Forelimb muscle (tissue), 1 donor: Measurements from ENCODE around the gene PDAP1. TPM values are rescaled to one million over a fixed set of nuclear protein-coding genes. Genes with fewer than 3 reads are reported as not detected.
"Not testable (repeated sequence)": the region's sequence is repeated elsewhere in the genome, so short reads cannot be mapped to it uniquely, and the experiment has no call there.

Experiments used
- DNase-seq: peaks from one replicate; pipeline ENCODE4 v3.0.0-alpha.2; 2013; ENCODE audit warnings: low read depth
- polyA plus RNA-seq: library from polyadenylated mRNA; unstranded; fragments of 120-200 nt; gene quantifications from one replicate; pipeline ENCODE4 v1.2.1, GENCODE V29; 2013; ENCODE audit not compliant: insufficient read length

PDAP1 gene
- polyA plus RNA-seq, 1 donor = 109 TPM

GRCh38 chr7:99396418-99397296 is 11.7 kb downstream of the PDAP1 start:
- no peak for DNase-seq

GRCh38 chr7:99395616-99396327 is 12.6 kb downstream of the PDAP1 start:
- no peak for DNase-seq

GRCh38 chr7:99394188-99394502 is 14.3 kb downstream of the PDAP1 start:
- DNase-seq = no peak

GRCh38 chr7:99393355-99394187 is 14.8 kb downstream of the PDAP1 start:
- DNase-seq = no peak

GRCh38 chr7:99392659-99393354 is 15.6 kb downstream of the PDAP1 start:
- DNase-seq = no peak

GRCh38 chr7:99392046-99392445 is 16.4 kb downstream of the PDAP1 start:
- no peak for DNase-seq

GRCh38 chr7:99390941-99391602 is 17.3 kb downstream of the PDAP1 start:
- DNase-seq = no peak

- no peak for DNase-seq
These were observed 18.6 kb downstream of the PDAP1 start for GRCh38 chr7:99389772-99390171.

- DNase-seq = no peak
These were observed 20.5 kb downstream of the PDAP1 start for GRCh38 chr7:99387912-99388311.

GRCh38 chr7:99387239-99387635 is 21.2 kb downstream of the PDAP1 start:
- not testable (repeated sequence) for DNase-seq

- no peak for DNase-seq
These were observed 21.7 kb downstream of the PDAP1 start for GRCh38 chr7:99386584-99387238.

- DNase-seq = no peak
These were observed 22.8 kb downstream of the PDAP1 start for GRCh38 chr7:99385564-99385963.

GRCh38 chr7:99384523-99384922 is 23.9 kb downstream of the PDAP1 start:
- DNase-seq = no peak

GRCh38 chr7:99383791-99384370 is 24.5 kb downstream of the PDAP1 start:
- DNase-seq = no peak

GRCh38 chr7:99383203-99383602 is 25.2 kb downstream of the PDAP1 start:
- no peak for DNase-seq

- no peak for DNase-seq
These were observed 26.7 kb downstream of the PDAP1 start for GRCh38 chr7:99381664-99382075.

- no peak for DNase-seq
These were observed 27.4 kb downstream of the PDAP1 start for GRCh38 chr7:99380823-99381663.

- DNase-seq = peak; percentile 34
These were observed 28.2 kb downstream of the PDAP1 start for GRCh38 chr7:99380032-99380822.

- DNase-seq = not testable (repeated sequence)
These were observed 28.7 kb downstream of the PDAP1 start for GRCh38 chr7:99379693-99380031.
